ENCODE data around the gene SLC39A11. TPM values are rescaled to one million over a fixed set of nuclear protein-coding genes. Genes with fewer than 3 reads are reported as not detected.

Gene SLC39A11
- total RNA-seq, 1 donor from 2014 or later = 13.2 TPM

- Mint-ChIP-seq H3K27ac (ENCODE audit: unreplicated experiment) (no peak overlapping the region), H3K4me1 (ENCODE audit: unreplicated experiment) (no peaks in the 10 kb centered on the region), H3K4me3 (ENCODE audit: unreplicated experiment) (no peak overlapping the region)
These were observed 362.4 kb downstream of the SLC39A11 start for GRCh38 chr17:72730077-72730476.

GRCh38 chr17:72726936-72727335 lies 365.6 kb downstream of the SLC39A11 start:
- no peak for DNase-seq (ENCODE audit: low spot score)
- H3K36me3 Mint-ChIP-seq (ENCODE audit: low read depth, unreplicated experiment) = no peaks in the 10 kb centered on the region
- TF ChIP-seq CTCF (IDR thresholded peaks at IDR 0.05; ENCODE audit: unreplicated experiment) = no peak
- no peak overlapping the region for H3K4me3 Mint-ChIP-seq (ENCODE audit: unreplicated experiment)
- peaks cover 4% of the 10 kb centered on the region for H3K27me3 Mint-ChIP-seq (ENCODE audit: unreplicated experiment)
- no peak overlapping the region for H3K27ac Mint-ChIP-seq (ENCODE audit: unreplicated experiment)
- no peaks in the 10 kb centered on the region for H3K9me3 Mint-ChIP-seq (ENCODE audit: unreplicated experiment)
- peaks cover 11% of the 10 kb centered on the region for H3K4me1 Mint-ChIP-seq (ENCODE audit: unreplicated experiment)

More at GRCh38 chr17:72730077-72730476, 362.4 kb downstream of the SLC39A11 start:
- no peaks in the 10 kb centered on the region for H3K9me3 Mint-ChIP-seq (ENCODE audit: unreplicated experiment)
- TF ChIP-seq CTCF (IDR thresholded peaks at IDR 0.05; ENCODE audit: unreplicated experiment) = no peak
- H3K36me3 Mint-ChIP-seq (ENCODE audit: low read depth, unreplicated experiment) = no peaks in the 10 kb centered on the region
- H3K27me3 Mint-ChIP-seq (ENCODE audit: unreplicated experiment) = peaks cover 4% of the 10 kb centered on the region
- DNase-seq (ENCODE audit: low spot score) = no peak

- Mint-ChIP-seq H3K36me3 (ENCODE audit: low read depth, unreplicated experiment) (no peaks in the 10 kb centered on the region), H3K4me1 (ENCODE audit: unreplicated experiment) (peaks cover 11% of the 10 kb centered on the region), H3K27me3 (ENCODE audit: unreplicated experiment) (peaks cover 4% of the 10 kb centered on the region), H3K27ac (ENCODE audit: unreplicated experiment) (no peak overlapping the region), H3K9me3 (ENCODE audit: unreplicated experiment) (no peaks in the 10 kb centered on the region), H3K4me3 (ENCODE audit: unreplicated experiment) (no peak overlapping the region)
- peak; percentile 61 for DNase-seq (ENCODE audit: low spot score)
- TF ChIP-seq CTCF (IDR thresholded peaks at IDR 0.05; ENCODE audit: unreplicated experiment) = peak; percentile 82
These were observed 366.9 kb downstream of the SLC39A11 start for GRCh38 chr17:72725433-72726068.

GRCh38 chr17:72724267-72724666 lies 368.2 kb downstream of the SLC39A11 start:
- peaks cover 2% of the 10 kb centered on the region for H3K27me3 Mint-ChIP-seq (ENCODE audit: unreplicated experiment)
- H3K36me3 Mint-ChIP-seq (ENCODE audit: low read depth, unreplicated experiment) = no peaks in the 10 kb centered on the region
- no peak for DNase-seq (ENCODE audit: low spot score)
- H3K4me3 Mint-ChIP-seq (ENCODE audit: unreplicated experiment) = no peak overlapping the region
- H3K27ac Mint-ChIP-seq (ENCODE audit: unreplicated experiment) = no peak overlapping the region
- no peak for TF ChIP-seq CTCF (IDR thresholded peaks at IDR 0.05; ENCODE audit: unreplicated experiment)
- H3K4me1 Mint-ChIP-seq (ENCODE audit: unreplicated experiment) = peaks cover 11% of the 10 kb centered on the region
- no peaks in the 10 kb centered on the region for H3K9me3 Mint-ChIP-seq (ENCODE audit: unreplicated experiment)

- DNase-seq (ENCODE audit: low spot score) = no peak
- no peaks in the 10 kb centered on the region for H3K36me3 Mint-ChIP-seq (ENCODE audit: low read depth, unreplicated experiment)
- H3K9me3 Mint-ChIP-seq (ENCODE audit: unreplicated experiment) = no peaks in the 10 kb centered on the region
- peaks cover 2% of the 10 kb centered on the region for H3K27me3 Mint-ChIP-seq (ENCODE audit: unreplicated experiment)
- TF ChIP-seq CTCF (IDR thresholded peaks at IDR 0.05; ENCODE audit: unreplicated experiment) = no peak
- no peak overlapping the region for H3K27ac Mint-ChIP-seq (ENCODE audit: unreplicated experiment)
- no peak overlapping the region for H3K4me3 Mint-ChIP-seq (ENCODE audit: unreplicated experiment)
- H3K4me1 Mint-ChIP-seq (ENCODE audit: unreplicated experiment) = peaks cover 11% of the 10 kb centered on the region
These were observed 368.8 kb downstream of the SLC39A11 start for GRCh38 chr17:72723711-72724110.
